ENCODE data around the gene UGT1A1.

The UGT1A1 gene

GRCh38 chr2:233756429-233757081 lies 3.5 kb upstream of the UGT1A1 start:
- H3K4me3 ChIP-seq (ENCODE audit: low read depth, low read length), result no peak overlapping the region
- TF ChIP-seq, protein P1, sequence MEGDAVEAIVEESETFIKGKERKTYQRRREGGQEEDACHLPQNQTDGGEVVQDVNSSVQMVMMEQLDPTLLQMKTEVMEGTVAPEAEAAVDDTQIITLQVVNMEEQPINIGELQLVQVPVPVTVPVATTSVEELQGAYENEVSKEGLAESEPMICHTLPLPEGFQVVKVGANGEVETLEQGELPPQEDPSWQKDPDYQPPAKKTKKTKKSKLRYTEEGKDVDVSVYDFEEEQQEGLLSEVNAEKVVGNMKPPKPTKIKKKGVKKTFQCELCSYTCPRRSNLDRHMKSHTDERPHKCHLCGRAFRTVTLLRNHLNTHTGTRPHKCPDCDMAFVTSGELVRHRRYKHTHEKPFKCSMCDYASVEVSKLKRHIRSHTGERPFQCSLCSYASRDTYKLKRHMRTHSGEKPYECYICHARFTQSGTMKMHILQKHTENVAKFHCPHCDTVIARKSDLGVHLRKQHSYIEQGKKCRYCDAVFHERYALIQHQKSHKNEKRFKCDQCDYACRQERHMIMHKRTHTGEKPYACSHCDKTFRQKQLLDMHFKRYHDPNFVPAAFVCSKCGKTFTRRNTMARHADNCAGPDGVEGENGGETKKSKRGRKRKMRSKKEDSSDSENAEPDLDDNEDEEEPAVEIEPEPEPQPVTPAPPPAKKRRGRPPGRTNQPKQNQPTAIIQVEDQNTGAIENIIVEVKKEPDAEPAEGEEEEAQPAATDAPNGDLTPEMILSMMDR (IDR thresholded peaks at IDR 0.05; ENCODE audit: low read depth, low read length), result no peak
- TF ChIP-seq MYC (IDR thresholded peaks at IDR 0.05; ENCODE audit: low read depth, low read length) (no peak), POLR2A (IDR thresholded peaks at IDR 0.05; ENCODE audit: extremely low read depth, insufficient read length) (no peak)
- TF ChIP-seq, protein P2, sequence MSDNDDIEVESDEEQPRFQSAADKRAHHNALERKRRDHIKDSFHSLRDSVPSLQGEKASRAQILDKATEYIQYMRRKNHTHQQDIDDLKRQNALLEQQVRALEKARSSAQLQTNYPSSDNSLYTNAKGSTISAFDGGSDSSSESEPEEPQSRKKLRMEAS (IDR thresholded peaks at IDR 0.05; ENCODE audit: low read depth, low read length), result no peak
- no peak for DNase-seq (ENCODE audit: low read depth)

- DNase-seq (ENCODE audit: low read depth), result no peak
- no peak overlapping the region for H3K4me3 ChIP-seq (ENCODE audit: low read depth, low read length)
- TF ChIP-seq POLR2A (IDR thresholded peaks at IDR 0.05; ENCODE audit: extremely low read depth, insufficient read length), result no peak
- TF ChIP-seq, protein P1 (IDR thresholded peaks at IDR 0.05; ENCODE audit: low read depth, low read length), result no peak
- TF ChIP-seq, protein P2 (IDR thresholded peaks at IDR 0.05; ENCODE audit: low read depth, low read length), result no peak
- no peak for TF ChIP-seq MYC (IDR thresholded peaks at IDR 0.05; ENCODE audit: low read depth, low read length)
Measured at GRCh38 chr2:233758141-233758540, 1.9 kb upstream of the UGT1A1 start.

- DNase-seq (ENCODE audit: low read depth), result no peak
- TF ChIP-seq, protein P1 (IDR thresholded peaks at IDR 0.05; ENCODE audit: low read depth, low read length), result no peak
- TF ChIP-seq, protein P2 (IDR thresholded peaks at IDR 0.05; ENCODE audit: low read depth, low read length), result no peak
- TF ChIP-seq POLR2A (IDR thresholded peaks at IDR 0.05; ENCODE audit: extremely low read depth, insufficient read length), result no peak
- TF ChIP-seq MYC (IDR thresholded peaks at IDR 0.05; ENCODE audit: low read depth, low read length), result no peak
- no peak overlapping the region for H3K4me3 ChIP-seq (ENCODE audit: low read depth, low read length)
Measured at GRCh38 chr2:233758849-233759248, 1.2 kb upstream of the UGT1A1 start.

DNA sequence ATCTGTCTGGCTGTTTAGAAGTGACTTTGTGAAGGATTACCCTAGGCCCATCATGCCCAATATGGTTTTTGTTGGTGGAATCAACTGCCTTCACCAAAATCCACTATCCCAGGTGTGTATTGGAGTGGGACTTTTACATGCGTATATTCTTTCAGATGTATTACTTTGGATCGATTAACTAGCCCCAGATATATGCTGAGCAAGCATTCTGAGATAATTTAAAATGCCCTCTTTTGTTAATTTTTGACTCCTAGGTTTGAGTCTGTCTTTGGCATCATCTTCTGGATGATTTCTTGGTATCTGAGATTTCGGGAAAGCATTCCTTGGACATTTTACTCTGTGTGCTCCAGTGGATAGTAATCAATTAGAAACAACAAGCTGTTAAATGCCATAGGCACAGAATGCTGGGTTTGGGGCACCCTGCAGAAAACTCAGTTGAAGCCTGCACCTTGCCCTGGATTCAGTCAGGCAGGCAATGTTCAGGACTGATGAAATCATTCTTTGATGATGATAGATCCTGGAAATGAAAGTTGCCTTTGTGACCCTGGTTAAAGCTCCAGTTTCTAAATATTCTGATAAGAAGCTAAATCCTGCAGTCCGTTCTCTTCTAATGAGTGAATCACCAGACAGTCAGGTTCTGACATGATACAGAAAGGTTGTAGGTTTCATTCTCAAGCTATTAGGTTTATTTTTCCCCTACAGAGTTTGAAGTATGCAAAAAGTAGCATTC lies 1.1 kb downstream of the UGT1A1 start:
- no peak overlapping the region for H3K4me3 ChIP-seq (ENCODE audit: low read depth, low read length)
- DNase-seq (ENCODE audit: low read depth), result no peak
- TF ChIP-seq, protein P2 (IDR thresholded peaks at IDR 0.05; ENCODE audit: low read depth, low read length), result no peak
- no peak for TF ChIP-seq MYC (IDR thresholded peaks at IDR 0.05; ENCODE audit: low read depth, low read length)
- no peak for TF ChIP-seq POLR2A (IDR thresholded peaks at IDR 0.05; ENCODE audit: extremely low read depth, insufficient read length)
- TF ChIP-seq, protein P1 (IDR thresholded peaks at IDR 0.05; ENCODE audit: low read depth, low read length), result no peak

DNA sequence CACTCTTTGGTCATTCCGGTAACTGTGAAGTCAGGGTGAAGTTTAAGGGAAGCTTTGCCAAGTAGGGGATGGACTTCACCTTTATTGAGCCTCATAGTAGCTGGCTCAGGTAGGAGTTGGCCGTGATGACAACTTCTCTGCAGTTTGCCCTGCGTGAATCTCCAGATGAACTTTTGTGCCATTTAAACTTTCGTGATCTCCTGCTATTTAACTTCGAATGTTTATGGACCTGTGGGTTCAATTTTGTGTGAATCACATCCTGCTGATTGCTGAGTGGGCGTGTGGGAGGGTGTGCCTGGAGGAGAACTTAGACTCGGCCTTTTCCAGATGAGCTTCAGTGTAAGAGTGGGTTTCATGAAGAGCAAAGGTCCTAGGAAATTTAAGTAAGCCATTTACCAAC lies 4.2 kb downstream of the UGT1A1 start:
- TF ChIP-seq, protein P1 (IDR thresholded peaks at IDR 0.05; ENCODE audit: low read depth, low read length), result no peak
- TF ChIP-seq, protein P2 (IDR thresholded peaks at IDR 0.05; ENCODE audit: low read depth, low read length), result no peak
- no peak for TF ChIP-seq MYC (IDR thresholded peaks at IDR 0.05; ENCODE audit: low read depth, low read length)
- TF ChIP-seq POLR2A (IDR thresholded peaks at IDR 0.05; ENCODE audit: extremely low read depth, insufficient read length), result no peak
- peak; percentile 27 for DNase-seq (ENCODE audit: low read depth)
- no peak overlapping the region for H3K4me3 ChIP-seq (ENCODE audit: low read depth, low read length)

All from NB4 (cell line).